T-cell (primary cell): ENCODE data around the gene SHCBP1. TPM values are rescaled to one million over a fixed set of nuclear protein-coding genes. Genes with fewer than 3 reads are reported as not detected.

Experiments
- ATAC-seq, 4 experiments: fragments of 200-7000 bp in 3 of 4; fragments of 150-1000 bp in 1 of 4; cut with Tn5 transposase; replicated peaks in 1 of 4; 1 replicate in 3 of 4; 2 replicates in 1 of 4; pipeline ENCODE4 v1.10.0; 2021; ENCODE audit warnings: moderate library complexity in 3 of 4, mild to moderate bottlenecking in 2 of 4, moderate number of reproducible peaks in 1 of 4
- CTCF ChIA-PET, 2 donors: fragments of 300-600 bp; sonication (Branson Sonifier 250); formaldehyde crosslinking; loops; one replicate each; lab custom pipeline; 2022; ENCODE audit warnings: antibody characterized with exemption in 2 of 2; lab: Charles Lee
- POLR2A ChIA-PET, 2 donors: fragments of 300-600 bp; sonication (Branson Sonifier 250); formaldehyde crosslinking; loops; one replicate each; lab custom pipeline; 2022; ENCODE audit warnings: antibody characterized with exemption in 2 of 2; lab: Charles Lee
- DNase-seq, 35 experiments: peaks; one replicate each; pipeline versions ENCODE4 v3.0.0 to v3.0.0-alpha.2; 2013 to 2023
- H3K27ac ChIP-seq: one replicate; pipeline ENCODE4 v1.5.1; 2013; ENCODE audit warnings: low read length
- H3K27me3 ChIP-seq, 2 experiments: replicated peaks in 1 of 2; 1 replicate in 1 of 2; 2 replicates in 1 of 2; pipeline versions ENCODE4 v1.6.1 to v1.7.0; 2013; ENCODE audit warnings: low read length in 1 of 2, mixed read lengths in 1 of 2; ENCODE audit not compliant: control insufficient read depth in 2 of 2, insufficient read depth in 2 of 2; ENCODE audit errors: extremely low read depth in 1 of 2
- H3K36me3 ChIP-seq, 2 donors: 1 replicate in 1 of 2; 2 replicates in 1 of 2; pipeline versions ENCODE4 v1.6.1 to v1.7.0; 2013; ENCODE audit warnings: low read length in 1 of 2; ENCODE audit not compliant: control insufficient read depth in 2 of 2, insufficient read depth in 1 of 2; ENCODE audit errors: extremely low read depth in 1 of 2
- H3K4me1 ChIP-seq, 2 experiments: 1 replicate in 1 of 2; 2 replicates in 1 of 2; pipeline versions ENCODE4 v1.6.1 to v1.7.0; 2013; ENCODE audit warnings: low read length in 2 of 2, mixed read lengths in 1 of 2; ENCODE audit not compliant: insufficient read depth in 2 of 2, control insufficient read depth in 1 of 2; ENCODE audit errors: extremely low read depth in 1 of 2
- H3K4me3 ChIP-seq, 2 donors: 1 replicate in 1 of 2; 2 replicates in 1 of 2; pipeline versions ENCODE4 v1.5.1 to v1.7.0; 2013; ENCODE audit warnings: mild to moderate bottlenecking in 2 of 2, low read length in 1 of 2, moderate library complexity in 1 of 2; ENCODE audit not compliant: control insufficient read depth in 1 of 2; ENCODE audit errors: extremely low read depth in 1 of 2
- H3K9me3 ChIP-seq: 2 replicates; pipeline ENCODE4 v1.7.0; 2013
- H3K27ac Mint-ChIP-seq, 2 donors: one replicate each; pipeline ENCODE4 v1.8.0; 2020 to 2021; ENCODE audit warnings: mild to moderate bottlenecking in 2 of 2, mixed read lengths in 2 of 2
- H3K27me3 Mint-ChIP-seq, 2 donors: one replicate each; pipeline ENCODE4 v1.8.0; 2021 to 2022; ENCODE audit warnings: mixed read lengths in 2 of 2
- H3K36me3 Mint-ChIP-seq: one replicate; pipeline ENCODE4 v1.8.0; 2021; ENCODE audit warnings: mixed read lengths
- H3K4me1 Mint-ChIP-seq, 3 donors: one replicate each; pipeline ENCODE4 v1.8.0; 2020 to 2022; ENCODE audit warnings: mixed read lengths in 3 of 3, mild to moderate bottlenecking in 1 of 3
- H3K4me3 Mint-ChIP-seq, 3 donors: one replicate each; pipeline ENCODE4 v1.8.0; 2020 to 2022; ENCODE audit warnings: mild to moderate bottlenecking in 3 of 3, mixed read lengths in 3 of 3, moderate library complexity in 3 of 3
- H3K9me3 Mint-ChIP-seq, 3 donors: one replicate each; pipeline ENCODE4 v1.8.0; 2020 to 2022; ENCODE audit warnings: mixed read lengths in 3 of 3
- WGBS: methylation state at CpG from one replicate; pipeline ENCODE4 v1.1.5; 2013; ENCODE audit warnings: missing lambda C conversion rate; ENCODE audit not compliant: insufficient coverage; 5-methylcytosine and 5-hydroxymethylcytosine counted together
- total RNA-seq, 35 experiments: library from RNA in 6 of 35; stranded (reverse) in 6 of 35; fragments of 120-200 nt in 1 of 35; gene quantifications; one replicate each; pipeline versions ENCODE4 v1.2.1 to v1.2.4 and lab custom pipeline; 2013 to 2026

The SHCBP1 gene
- total RNA-seq, 5 donors from 2014 or later (not counting 1 experiment from before 2014, with no cell fraction given): 0.69 to 4.1 (median 1.1) TPM

GRCh38 chr16:46648656-46649055 is 27.5 kb upstream of the SHCBP1 start:
- Mint-ChIP-seq H3K4me3 (no peak overlapping the region), H3K4me1 (no peaks in the 10 kb centered on the region), H3K36me3 (peaks cover 33% of the 10 kb centered on the region), H3K27ac (no peak overlapping the region), H3K9me3 (peaks cover 6 to 26% (median 14%) of the 10 kb centered on the region in 3 donors), H3K27me3 (no peaks in the 10 kb centered on the region)
- ChIA-PET POLR2A (no interaction called here), CTCF (no interaction called here)
- H3K27ac ChIP-seq: no peak overlapping the region
- no peaks in the 10 kb centered on the region for H3K36me3 ChIP-seq
- H3K27me3 ChIP-seq: no peaks in the 10 kb centered on the region
- WGBS: 94% methylated on average over 3 of the region's 8 CpGs
- H3K4me3 ChIP-seq: no peak overlapping the region
- ATAC-seq (no peak), DNase-seq (no peak)
- no peaks in the 10 kb centered on the region for H3K4me1 ChIP-seq
- H3K9me3 ChIP-seq: no peaks in the 10 kb centered on the region

GRCh38 chr16:46638947-46639925 is 18.1 kb upstream of the SHCBP1 start:
- H3K4me1 ChIP-seq: no peaks in the 10 kb centered on the region
- H3K9me3 ChIP-seq: no peaks in the 10 kb centered on the region
- H3K27me3 ChIP-seq: no peaks in the 10 kb centered on the region
- no peak for ATAC-seq
- POLR2A ChIA-PET: interaction anchor here in 1 of 2 donors (0.6 kb wide), 1 partner anchor 1974 kb away, joined by 3 read pairs; no protein-coding TSS in a partner anchor
- CTCF ChIA-PET: no interaction called here
- H3K27ac Mint-ChIP-seq: no peak overlapping the region
- no peaks in the 10 kb centered on the region for H3K27me3 Mint-ChIP-seq
- no peak overlapping the region for H3K4me3 Mint-ChIP-seq
- peaks cover 26% of the 10 kb centered on the region for H3K36me3 Mint-ChIP-seq
- no peaks in the 10 kb centered on the region for H3K4me1 Mint-ChIP-seq
- WGBS: 82% methylated on average over 4 of the region's 9 CpGs
- no peak overlapping the region for H3K4me3 ChIP-seq
- H3K36me3 ChIP-seq: no peaks in the 10 kb centered on the region
- H3K27ac ChIP-seq: no peak overlapping the region
- DNase-seq: no peak
- H3K9me3 Mint-ChIP-seq: peaks cover 10 to 11% (median 11%) of the 10 kb centered on the region in 3 donors

DNA sequence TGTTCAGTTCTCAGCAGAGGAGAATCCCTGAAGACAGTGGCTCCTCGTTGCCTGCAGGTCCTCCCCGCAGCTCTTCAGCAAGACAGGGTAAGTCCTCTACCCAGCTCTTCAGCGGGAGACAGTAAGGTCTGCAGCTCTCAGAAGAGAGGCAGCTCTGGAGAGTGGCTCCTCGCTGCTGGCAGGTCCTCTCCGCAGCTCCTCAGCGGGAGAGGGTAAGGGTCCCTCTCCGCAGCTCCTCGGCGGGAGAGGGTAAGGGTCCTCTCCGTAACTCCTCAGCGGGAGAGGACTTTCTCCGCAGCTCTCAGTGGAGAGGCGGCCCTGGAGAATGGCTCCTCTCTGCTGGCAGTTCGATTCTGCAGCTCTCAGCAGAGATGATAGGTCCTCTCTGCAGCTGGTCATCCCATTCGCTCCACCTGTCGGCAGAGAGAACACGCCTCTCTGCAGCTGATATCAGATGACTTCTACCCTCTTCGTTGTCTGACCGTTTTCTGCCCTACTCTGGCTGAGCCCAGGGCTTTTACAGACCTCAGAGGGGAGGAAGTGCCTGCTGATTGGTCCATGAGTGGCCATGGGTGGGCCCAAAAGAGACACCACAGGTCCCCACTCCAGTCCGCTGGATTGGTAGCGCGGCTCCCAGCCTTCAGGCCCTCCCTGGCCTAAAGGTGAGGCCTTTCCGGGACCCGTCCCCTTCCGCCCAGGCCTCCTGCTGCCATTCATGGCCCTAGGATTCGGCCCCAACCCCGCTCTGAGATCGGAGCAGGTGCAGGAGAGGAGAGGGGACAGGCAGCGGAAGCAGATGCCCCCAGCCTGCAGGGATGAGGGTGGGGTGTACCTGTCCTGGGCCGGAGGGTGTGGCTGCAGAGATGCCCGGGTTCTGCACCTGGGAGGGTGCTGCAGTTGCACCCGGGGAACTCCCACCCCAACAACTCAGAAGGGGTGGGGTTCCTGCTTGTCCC is 11.9 kb upstream of the SHCBP1 start:
- H3K27ac Mint-ChIP-seq: no peak overlapping the region
- H3K36me3 ChIP-seq: no peaks in the 10 kb centered on the region
- POLR2A ChIA-PET: no interaction called here
- H3K27me3 ChIP-seq: no peaks in the 10 kb centered on the region
- ATAC-seq (peak in 1 of 4 experiments; percentile 38), DNase-seq (no peak)
- no peaks in the 10 kb centered on the region for H3K4me1 ChIP-seq
- no peak overlapping the region for H3K4me3 ChIP-seq
- no peak overlapping the region for H3K27ac ChIP-seq
- no peaks in the 10 kb centered on the region for H3K4me1 Mint-ChIP-seq
- no peaks in the 10 kb centered on the region for H3K9me3 Mint-ChIP-seq
- 87% methylated on average over 28 of the region's 32 CpGs for WGBS
- CTCF ChIA-PET: no interaction called here
- H3K9me3 ChIP-seq: no peaks in the 10 kb centered on the region
- peaks cover 5% of the 10 kb centered on the region for H3K36me3 Mint-ChIP-seq
- no peak overlapping the region for H3K4me3 Mint-ChIP-seq
- H3K27me3 Mint-ChIP-seq: no peaks in the 10 kb centered on the region

GRCh38 chr16:46629331-46630219 is 8.4 kb upstream of the SHCBP1 start:
- no peaks in the 10 kb centered on the region for H3K36me3 ChIP-seq
- 56% methylated on average over 9 of the region's 10 CpGs for WGBS
- no peaks in the 10 kb centered on the region for H3K27me3 ChIP-seq
- no peaks in the 10 kb centered on the region for H3K4me1 Mint-ChIP-seq
- H3K4me3 Mint-ChIP-seq: no peak overlapping the region
- H3K4me3 ChIP-seq: no peak overlapping the region
- H3K27ac ChIP-seq: no peak overlapping the region
- DNase-seq (no peak), ATAC-seq (no peak)
- H3K9me3 Mint-ChIP-seq: no peaks in the 10 kb centered on the region
- ChIA-PET POLR2A (interaction anchor here in 1 of 2 donors (0.5 kb wide), 1 partner anchor 11 kb away, joined by 4 read pairs; no protein-coding TSS in a partner anchor), CTCF (interaction anchor here in 1 of 2 donors (0.5 kb wide), 1 partner anchor 281 kb away, joined by 3 read pairs; no protein-coding TSS in a partner anchor)
- H3K9me3 ChIP-seq: no peaks in the 10 kb centered on the region
- H3K36me3 Mint-ChIP-seq: no peaks in the 10 kb centered on the region
- H3K27ac Mint-ChIP-seq: no peak overlapping the region
- H3K4me1 ChIP-seq: no peaks in the 10 kb centered on the region
- H3K27me3 Mint-ChIP-seq: no peaks in the 10 kb centered on the region

GRCh38 chr16:46627746-46628145 is 6.6 kb upstream of the SHCBP1 start:
- no peaks in the 10 kb centered on the region for H3K4me1 ChIP-seq
- WGBS: 97% methylated on average over 4 of the region's 5 CpGs
- H3K27ac ChIP-seq: no peak overlapping the region
- no peaks in the 10 kb centered on the region for H3K9me3 ChIP-seq
- POLR2A ChIA-PET: no interaction called here
- H3K27me3 ChIP-seq: no peaks in the 10 kb centered on the region
- ATAC-seq (no peak), DNase-seq (no peak)
- no peak overlapping the region for H3K27ac Mint-ChIP-seq
- H3K36me3 ChIP-seq: no peaks in the 10 kb centered on the region
- no peaks in the 10 kb centered on the region for H3K4me1 Mint-ChIP-seq
- H3K36me3 Mint-ChIP-seq: no peaks in the 10 kb centered on the region
- no peak overlapping the region for H3K4me3 Mint-ChIP-seq
- no peak overlapping the region for H3K4me3 ChIP-seq
- no peaks in the 10 kb centered on the region for H3K27me3 Mint-ChIP-seq
- CTCF ChIA-PET: no interaction called here
- no peaks in the 10 kb centered on the region for H3K9me3 Mint-ChIP-seq
